Liver (tissue), 9 donors: ENCODE measurements around the gene TTLL13. TPM values are rescaled to one million over a fixed set of nuclear protein-coding genes. Genes with fewer than 3 reads are reported as not detected.
"Not testable (repeated sequence)": the region's sequence is repeated elsewhere in the genome, so short reads cannot be mapped to it uniquely, and the experiment has no call there.

ENCODE experiments used
- DNase-seq: peaks from one replicate; pipeline ENCODE4 v3.0.0-alpha.2; 2017; ENCODE audit warnings: low spot score
- H3K27ac ChIP-seq, 2 donors: one replicate each; pipeline ENCODE4 v1.7.0; 2013; ENCODE audit warnings: inconsistent platforms in 2 of 2, low read length in 2 of 2, control low read depth in 1 of 2, low read depth in 1 of 2, mild to moderate bottlenecking in 1 of 2
- H3K27me3 ChIP-seq, 4 donors: one replicate each; pipeline versions ENCODE4 v1.6.1 to v1.7.0; 2013; ENCODE audit warnings: low read length in 3 of 4, inconsistent platforms in 1 of 4, mild to moderate bottlenecking in 1 of 4, moderate library complexity in 1 of 4; ENCODE audit not compliant: control insufficient read depth in 4 of 4, insufficient read depth in 4 of 4
- H3K36me3 ChIP-seq, 4 donors: one replicate each; pipeline versions ENCODE4 v1.6.1 to v1.7.0; 2013; ENCODE audit warnings: low read length in 3 of 4, mild to moderate bottlenecking in 3 of 4, low read depth in 1 of 4, moderate library complexity in 1 of 4; ENCODE audit not compliant: control insufficient read depth in 4 of 4, insufficient read depth in 3 of 4
- H3K4me1 ChIP-seq, 4 donors: one replicate each; pipeline versions ENCODE4 v1.6.1 to v1.7.0; 2013; ENCODE audit warnings: low read length in 3 of 4, mild to moderate bottlenecking in 3 of 4, moderate library complexity in 1 of 4; ENCODE audit not compliant: control insufficient read depth in 4 of 4, insufficient read depth in 4 of 4
- H3K4me3 ChIP-seq, 3 donors: one replicate each; pipeline versions ENCODE4 v1.6.1 to v1.7.0; 2013; ENCODE audit warnings: low read length in 3 of 3, control low read depth in 1 of 3, low read depth in 1 of 3, mild to moderate bottlenecking in 1 of 3
- H3K9ac ChIP-seq, 2 donors: one replicate each; pipeline ENCODE4 v1.7.0; 2013; ENCODE audit warnings: low read length in 2 of 2, mild to moderate bottlenecking in 2 of 2, moderate library complexity in 2 of 2, control low read depth in 1 of 2, low read depth in 1 of 2
- H3K9me3 ChIP-seq, 4 donors: one replicate each; pipeline versions ENCODE4 v1.6.1 to v1.7.0; 2013; ENCODE audit warnings: low read length in 3 of 4; ENCODE audit not compliant: control insufficient read depth in 4 of 4
- FOXA2 ChIP-seq: IDR thresholded peaks from 2 replicates; pipeline ENCODE4 v1.6.1; 2016; ENCODE audit warnings: antibody characterized with exemption
- HNF4A ChIP-seq, 2 donors: conservative IDR thresholded peaks; 2 replicates each; pipeline ENCODE4 v1.6.1; 2016; ENCODE audit warnings: antibody characterized with exemption in 2 of 2, mild to moderate bottlenecking in 2 of 2
- NR2F2 ChIP-seq: IDR thresholded peaks from 2 replicates; pipeline ENCODE4 v1.6.1; 2016; ENCODE audit warnings: antibody characterized with exemption
- RAD21 ChIP-seq, 2 donors: IDR thresholded peaks; 2 replicates each; pipeline ENCODE4 v1.6.1; 2016; ENCODE audit warnings: antibody characterized with exemption in 2 of 2, mild to moderate bottlenecking in 2 of 2
- RXRA ChIP-seq, 2 donors: IDR thresholded peaks; 2 replicates each; pipeline ENCODE4 v1.6.1; 2017 to 2018; ENCODE audit warnings: antibody characterized with exemption in 2 of 2, mild to moderate bottlenecking in 1 of 2
- SP1 ChIP-seq: IDR thresholded peaks from 2 replicates; pipeline ENCODE4 v1.6.1; 2018; ENCODE audit warnings: antibody characterized with exemption, mild to moderate bottlenecking
- WGBS: extraction: QIAGEN DNeasy Blood & Tissue Kit; methylation state at CpG from one replicate; pipeline ENCODE4 v1.1.7; 2013; 5-methylcytosine and 5-hydroxymethylcytosine counted together
- polyA plus RNA-seq, 2 donors: library from polyadenylated mRNA; stranded (reverse) in 1 of 2; unstranded in 1 of 2; fragments of 200-250 nt in 1 of 2; fragments of >200 nt in 1 of 2; fragmentation: Nextera tagmentation in 1 of 2; extraction: Ambion mirVana in 1 of 2; gene quantifications; one replicate each; pipeline versions ENCODE4 v1.2.1 to v1.2.3, GENCODE V29; 2013 to 2015
- total RNA-seq, 2 donors: library from RNA; depleted of rRNA; stranded (reverse); fragments of >200 nt; gene quantifications; one replicate each; pipeline ENCODE4 v1.2.3, GENCODE V29; 2014
- TF ChIP-seq, protein P1 (sequence below): IDR thresholded peaks from 2 replicates; pipeline ENCODE4 v1.6.1; 2016; ENCODE audit warnings: antibody characterized with exemption
- TF ChIP-seq, protein P2 (sequence below): fragments of 150-350 bp; IDR thresholded peaks from 2 replicates; pipeline ENCODE4 v1.5.1; 2017; ENCODE audit warnings: improper control_type of control experiment, low read depth, low read length; ENCODE audit not compliant: missing input control
- donor health status: healthy.
- donor health status: healthy.
- donor health status: healthy.
- donor health status: healthy.
- donor health status: healthy.

TTLL13 gene
- total and polyA plus RNA-seq, 4 donors = 0.08 to 0.17 TPM; not detected in 2

DNA sequence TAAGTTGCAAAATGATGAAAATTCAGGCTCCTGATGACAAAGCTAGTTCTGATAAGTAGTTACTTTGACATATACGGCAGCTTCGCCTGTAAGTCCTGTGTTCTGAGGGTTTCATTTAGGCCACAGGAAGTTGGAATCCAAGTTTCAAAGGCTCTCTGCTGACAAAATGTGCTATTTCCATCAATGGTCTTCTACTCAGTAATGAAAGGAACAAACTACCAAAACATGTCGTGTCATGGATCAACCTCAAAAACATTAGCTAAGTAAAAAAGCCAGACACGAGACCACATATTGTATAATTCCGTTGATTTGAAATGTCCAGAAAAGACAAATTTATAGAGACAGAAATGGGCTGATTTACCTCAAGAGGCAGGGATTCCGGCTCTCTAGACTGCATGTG is 38.6 kb downstream of the TTLL13 start:
- H3K4me1 ChIP-seq = no peaks in the 10 kb centered on the region
- H3K4me3 ChIP-seq = no peak overlapping the region
- no peak for TF ChIP-seq FOXA2
- TF ChIP-seq, protein P1, sequence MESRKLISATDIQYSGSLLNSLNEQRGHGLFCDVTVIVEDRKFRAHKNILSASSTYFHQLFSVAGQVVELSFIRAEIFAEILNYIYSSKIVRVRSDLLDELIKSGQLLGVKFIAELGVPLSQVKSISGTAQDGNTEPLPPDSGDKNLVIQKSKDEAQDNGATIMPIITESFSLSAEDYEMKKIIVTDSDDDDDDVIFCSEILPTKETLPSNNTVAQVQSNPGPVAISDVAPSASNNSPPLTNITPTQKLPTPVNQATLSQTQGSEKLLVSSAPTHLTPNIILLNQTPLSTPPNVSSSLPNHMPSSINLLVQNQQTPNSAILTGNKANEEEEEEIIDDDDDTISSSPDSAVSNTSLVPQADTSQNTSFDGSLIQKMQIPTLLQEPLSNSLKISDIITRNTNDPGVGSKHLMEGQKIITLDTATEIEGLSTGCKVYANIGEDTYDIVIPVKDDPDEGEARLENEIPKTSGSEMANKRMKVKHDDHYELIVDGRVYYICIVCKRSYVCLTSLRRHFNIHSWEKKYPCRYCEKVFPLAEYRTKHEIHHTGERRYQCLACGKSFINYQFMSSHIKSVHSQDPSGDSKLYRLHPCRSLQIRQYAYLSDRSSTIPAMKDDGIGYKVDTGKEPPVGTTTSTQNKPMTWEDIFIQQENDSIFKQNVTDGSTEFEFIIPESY = no peak
- WGBS = 91% methylated on average over 6 of the region's 6 CpGs
- H3K27me3 ChIP-seq = no peaks in the 10 kb centered on the region
- no peak overlapping the region for H3K9ac ChIP-seq
- no peaks in the 10 kb centered on the region for H3K9me3 ChIP-seq
- no peak overlapping the region for H3K27ac ChIP-seq
- no peak for DNase-seq
- H3K36me3 ChIP-seq = peaks cover 0 to 1% (median 0%) of the 10 kb centered on the region in 4 donors

DNA sequence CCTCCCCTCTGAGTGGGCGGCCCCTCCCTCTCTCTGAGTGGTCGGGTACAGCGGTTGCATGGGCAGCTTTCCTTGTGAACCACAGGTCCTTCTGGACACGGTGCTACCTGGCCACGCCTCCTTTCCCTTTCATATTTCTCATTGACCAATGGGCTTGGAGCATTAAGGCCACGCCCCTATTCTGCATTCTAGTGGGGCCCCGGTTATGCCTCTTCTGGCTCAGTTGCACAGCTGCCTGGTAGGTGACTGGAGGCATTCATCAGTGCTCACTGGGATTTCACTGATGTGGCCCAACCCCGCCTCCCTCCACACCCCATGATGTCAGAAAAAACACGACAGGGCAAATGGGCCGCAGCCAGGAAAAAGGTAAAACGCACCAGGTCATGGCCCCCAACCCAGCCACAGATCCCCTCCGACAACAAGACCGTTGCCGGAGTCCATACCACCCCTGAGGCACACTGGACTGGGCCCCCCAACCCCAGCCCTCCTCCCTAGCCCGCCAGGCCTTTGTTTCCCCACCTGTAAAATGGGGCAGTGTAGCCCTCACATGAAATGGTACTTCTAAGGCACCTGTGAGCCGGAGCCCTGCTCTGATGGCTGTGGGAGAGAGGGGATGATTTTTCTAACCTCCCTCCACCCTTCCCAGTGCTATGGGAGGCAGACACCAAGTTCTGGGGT is 42.5 kb downstream of the TTLL13 start:
- TF ChIP-seq HNF4A (conservative IDR thresholded peaks at IDR 0.05) = no peak
- no peak for TF ChIP-seq NR2F2
- TF ChIP-seq FOXA2 = no peak
- no peak overlapping the region for H3K9ac ChIP-seq
- WGBS = 78% methylated on average over 16 of the region's 16 CpGs
- no peaks in the 10 kb centered on the region for H3K27me3 ChIP-seq
- H3K36me3 ChIP-seq = no peaks in the 10 kb centered on the region
- H3K4me3 ChIP-seq = no peak overlapping the region
- no peaks in the 10 kb centered on the region for H3K9me3 ChIP-seq
- H3K27ac ChIP-seq = no peak overlapping the region
- DNase-seq = no peak
- H3K4me1 ChIP-seq = peaks cover 0 to 7% (median 0%) of the 10 kb centered on the region in 4 donors

- WGBS = 43% methylated on average over 13 of the region's 13 CpGs
- peak; percentile 81 for DNase-seq
- H3K4me1 ChIP-seq, H3K27me3 ChIP-seq, H3K9me3 ChIP-seq, H3K4me3 ChIP-seq, H3K27ac ChIP-seq, H3K9ac ChIP-seq, H3K36me3 ChIP-seq: not testable (repeated sequence)
- TF ChIP-seq RXRA (IDR thresholded peaks at IDR 0.05) (peak in 1 of 2 donors; percentile 35), RAD21 (IDR thresholded peaks at IDR 0.05) (peak; percentile 85 to 88), HNF4A (conservative IDR thresholded peaks at IDR 0.05) (peak; percentile 12 to 28), SP1 (peak; percentile 22)
- TF ChIP-seq, protein P2, sequence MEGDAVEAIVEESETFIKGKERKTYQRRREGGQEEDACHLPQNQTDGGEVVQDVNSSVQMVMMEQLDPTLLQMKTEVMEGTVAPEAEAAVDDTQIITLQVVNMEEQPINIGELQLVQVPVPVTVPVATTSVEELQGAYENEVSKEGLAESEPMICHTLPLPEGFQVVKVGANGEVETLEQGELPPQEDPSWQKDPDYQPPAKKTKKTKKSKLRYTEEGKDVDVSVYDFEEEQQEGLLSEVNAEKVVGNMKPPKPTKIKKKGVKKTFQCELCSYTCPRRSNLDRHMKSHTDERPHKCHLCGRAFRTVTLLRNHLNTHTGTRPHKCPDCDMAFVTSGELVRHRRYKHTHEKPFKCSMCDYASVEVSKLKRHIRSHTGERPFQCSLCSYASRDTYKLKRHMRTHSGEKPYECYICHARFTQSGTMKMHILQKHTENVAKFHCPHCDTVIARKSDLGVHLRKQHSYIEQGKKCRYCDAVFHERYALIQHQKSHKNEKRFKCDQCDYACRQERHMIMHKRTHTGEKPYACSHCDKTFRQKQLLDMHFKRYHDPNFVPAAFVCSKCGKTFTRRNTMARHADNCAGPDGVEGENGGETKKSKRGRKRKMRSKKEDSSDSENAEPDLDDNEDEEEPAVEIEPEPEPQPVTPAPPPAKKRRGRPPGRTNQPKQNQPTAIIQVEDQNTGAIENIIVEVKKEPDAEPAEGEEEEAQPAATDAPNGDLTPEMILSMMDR = peak; percentile 75
Observed at GRCh38 chr15:90293040-90293810, 43.9 kb downstream of the TTLL13 start.
